ENCODE results near the gene GOSR2. TPM values are rescaled to one million over a fixed set of nuclear protein-coding genes. Genes with fewer than 3 reads are reported as not detected.

The GOSR2 gene
- total and polyA plus RNA-seq, 2 of the 13 experiments (the other 11 are each of a cell fraction or from before 2014, with no cell fraction given): 61.5 to 63.9 TPM

GRCh38 chr17:46977348-46977747, 54.4 kb downstream of the GOSR2 start (continued):
- no peak for TF ChIP-seq MNT (IDR thresholded peaks at IDR 0.05)
- TF ChIP-seq DNMT3B (CRISPR knock-in tag; conservative IDR thresholded peaks at IDR 0.05): no peak
- no peak for TF ChIP-seq NCOA5 (CRISPR knock-in tag; IDR thresholded peaks at IDR 0.05)
- no peak for TF ChIP-seq MTA3 (CRISPR knock-in tag; IDR thresholded peaks at IDR 0.05)
- TF ChIP-seq CTCF (CRISPR knock-in tag; IDR thresholded peaks at IDR 0.05): peak; percentile 37
- no peak for TF ChIP-seq BATF2 (CRISPR knock-in tag; IDR thresholded peaks at IDR 0.05)
- TF ChIP-seq RAD21 (CRISPR knock-in tag; IDR thresholded peaks at IDR 0.05): peak; percentile 45; the same call in 1 of the 2 replicates
- TF ChIP-seq SMARCE1 (IDR thresholded peaks at IDR 0.05; ENCODE audit: borderline replicate concordance): no peak
- no peak for TF ChIP-seq PBX3 (CRISPR knock-in tag; IDR thresholded peaks at IDR 0.05; ENCODE audit: borderline replicate concordance)
- no peak for TF ChIP-seq ARNT2 (CRISPR knock-in tag; IDR thresholded peaks at IDR 0.05; ENCODE audit: low read depth)
- TF ChIP-seq KMT2A (CRISPR knock-in tag; IDR thresholded peaks at IDR 0.05): no peak
- no peak for TF ChIP-seq FOXJ3 (CRISPR knock-in tag; IDR thresholded peaks at IDR 0.05; ENCODE audit: borderline replicate concordance)
- TF ChIP-seq ZNF670 (CRISPR knock-in tag; IDR thresholded peaks at IDR 0.05; ENCODE audit: borderline replicate concordance): no peak
- 0 out of 2 replicates have a peak, but pooled peaks have one; percentile 19 for TF ChIP-seq SMC3 (IDR thresholded peaks at IDR 0.05; ENCODE audit: low read length)
- TF ChIP-seq ZBTB2 (CRISPR knock-in tag; IDR thresholded peaks at IDR 0.05; ENCODE audit: low read depth): no peak
- no peak for TF ChIP-seq ZNF343 (CRISPR knock-in tag; IDR thresholded peaks at IDR 0.05)

Measured in HepG2 (cell line).